Upper lobe of left lung (tissue), 4 donors: ENCODE measurements around the gene SUB1.

ENCODE experiments used
- CTCF ChIP-seq, 6 experiments: fragments of 450-650 bp in 4 of 6; fragments of 200-600 bp in 2 of 6; sonication (generic) in 2 of 6; IDR thresholded peaks; one replicate each; pipeline ENCODE4 v1.5.1; 2016 to 2019; ENCODE audit warnings: antibody characterized with exemption in 6 of 6
- EP300 ChIP-seq, 4 donors: sonication (generic); formaldehyde crosslinking; IDR thresholded peaks; one replicate each; pipeline ENCODE4 v1.5.1; 2017; ENCODE audit warnings: antibody characterized with exemption in 4 of 4, control low read depth in 2 of 4
- POLR2A ChIP-seq, 4 donors: fragments of 450-650 bp; IDR thresholded peaks; one replicate each; pipeline ENCODE4 v1.5.1; 2016 to 2017; ENCODE audit warnings: antibody characterized with exemption in 4 of 4, mild to moderate bottlenecking in 2 of 4
- POLR2AphosphoS5 ChIP-seq, 2 donors: sonication (generic); formaldehyde crosslinking; IDR thresholded peaks; one replicate each; pipeline ENCODE4 v1.5.1; 2017; ENCODE audit warnings: antibody characterized with exemption in 2 of 2

- TF ChIP-seq CTCF (IDR thresholded peaks at IDR 0.05) (no peak), POLR2AphosphoS5 (IDR thresholded peaks at IDR 0.05) (no peak), EP300 (IDR thresholded peaks at IDR 0.05) (no peak), POLR2A (IDR thresholded peaks at IDR 0.05) (no peak)
These were observed 35.9 kb downstream of the SUB1 start for GRCh38 chr5:32621256-32621655.
